Measurements from ENCODE around the gene SCAPER. TPM values are rescaled to one million over a fixed set of nuclear protein-coding genes. Genes with fewer than 3 reads are reported as not detected.

SCAPER gene
- total and polyA plus RNA-seq, 10 of the 15 experiments (the other 5 are each of a cell fraction or from before 2014, with no cell fraction given), result 1.0 to 7.7 (median 3.9) TPM

GRCh38 chr15:76942331-76942730 lies 37.2 kb upstream of the SCAPER start:
- in situ Hi-C loops (cut with MboI), result no loop called here
- Histone ChIP-seq H3K27ac (ENCODE audit: control insufficient read depth, insufficient read depth) (no peak overlapping the region), H4K20me1 (ENCODE audit: control insufficient read depth, insufficient read depth) (no peaks in the 10 kb centered on the region), H3K27me3 (replicated peaks in 1 of 2; ENCODE audit: control insufficient read depth in 2 of 2, insufficient read depth in 2 of 2, low read length in 1 of 2) (no peaks in the 10 kb centered on the region), H2AFZ (ENCODE audit: control insufficient read depth, low read depth, low read length) (no peak overlapping the region), H3K9me3 (replicated peaks; ENCODE audit: control insufficient read depth, insufficient read depth, low read length) (no peaks in the 10 kb centered on the region), H3K9ac (ENCODE audit: control insufficient read depth, insufficient read depth, low read length) (no peak overlapping the region), H3K4me3 (no peak overlapping the region), H3K4me1 (ENCODE audit: control insufficient read depth, insufficient read depth, low read length) (no peaks in the 10 kb centered on the region), H3K36me3 (ENCODE audit: control insufficient read depth in 2 of 2, insufficient read depth in 2 of 2, low read length in 1 of 2) (peaks cover 0 to 5% of the 10 kb centered on the region in 2 experiments; a peak in 1 of 4 replicates), H3K4me2 (ENCODE audit: control insufficient read depth, insufficient read depth) (no peak overlapping the region), H3K79me2 (ENCODE audit: control insufficient read depth, insufficient read depth, low read length) (no peaks in the 10 kb centered on the region)
- BruUV-seq (replicated peaks), result no TSS peak
- FAIRE-seq (no peak), DNase-seq (ENCODE audit: low read depth, low spot score) (no peak), ATAC-seq (no peak)
- 98% methylated on average over 2 of the region's 2 CpGs for WGBS (ENCODE audit: insufficient coverage, insufficient replicate concordance, low lambda C conversion rate, missing lambda C conversion rate)
- ChIA-PET SMC1A (ENCODE audit: uncharacterized antibody, unreplicated experiment) (interaction anchor here (1.0 to 2.3 kb wide), 9 partner anchors 13 to 601 kb away, joined by 3 to 10 read pairs (median 3); no protein-coding TSS in a partner anchor), POLR2A (no interaction called here), CTCF (interaction anchor here (1.0 to 2.2 kb wide), 12 partner anchors 12 to 601 kb away, joined by 3 to 16 read pairs (median 7); no protein-coding TSS in a partner anchor), RAD21 (ENCODE audit: unreplicated experiment) (interaction anchor here (1.2 to 2.2 kb wide), 6 partner anchors 11 to 601 kb away, joined by 3 to 10 read pairs (median 4); partner anchors contain the start of gene RCN2)
- intact Hi-C loops (cut with micrococcal nuclease; ENCODE audit: unreplicated experiment), result no loop called here
- TF ChIP-seq EGR1 (IDR thresholded peaks at IDR 0.05; ENCODE audit: borderline replicate concordance in 1 of 2, low read depth in 2 of 2, low read length in 2 of 2), result no peak
- TF ChIP-seq MTA2 (IDR thresholded peaks at IDR 0.05; ENCODE audit: low read depth), result no peak
- TF ChIP-seq, protein P1, sequence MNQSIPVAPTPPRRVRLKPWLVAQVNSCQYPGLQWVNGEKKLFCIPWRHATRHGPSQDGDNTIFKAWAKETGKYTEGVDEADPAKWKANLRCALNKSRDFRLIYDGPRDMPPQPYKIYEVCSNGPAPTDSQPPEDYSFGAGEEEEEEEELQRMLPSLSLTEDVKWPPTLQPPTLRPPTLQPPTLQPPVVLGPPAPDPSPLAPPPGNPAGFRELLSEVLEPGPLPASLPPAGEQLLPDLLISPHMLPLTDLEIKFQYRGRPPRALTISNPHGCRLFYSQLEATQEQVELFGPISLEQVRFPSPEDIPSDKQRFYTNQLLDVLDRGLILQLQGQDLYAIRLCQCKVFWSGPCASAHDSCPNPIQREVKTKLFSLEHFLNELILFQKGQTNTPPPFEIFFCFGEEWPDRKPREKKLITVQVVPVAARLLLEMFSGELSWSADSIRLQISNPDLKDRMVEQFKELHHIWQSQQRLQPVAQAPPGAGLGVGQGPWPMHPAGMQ (IDR thresholded peaks at IDR 0.05; ENCODE audit: borderline replicate concordance), result no peak
- no peak for TF ChIP-seq MXI1 (IDR thresholded peaks at IDR 0.05; ENCODE audit: low read depth, low read length)
- TF ChIP-seq YBX1 (IDR thresholded peaks at IDR 0.05), result no peak
- TF ChIP-seq CBX5 (IDR thresholded peaks at IDR 0.05; ENCODE audit: low read depth), result no peak
- no peak for TF ChIP-seq ZNF207 (IDR thresholded peaks at IDR 0.05; ENCODE audit: borderline replicate concordance)
- TF ChIP-seq TAF1 (IDR thresholded peaks at IDR 0.05; ENCODE audit: borderline replicate concordance, low read depth, low read length), result no peak
- no peak for TF ChIP-seq MLLT1 (IDR thresholded peaks at IDR 0.05)
- no peak for TF ChIP-seq SMAD1 (IDR thresholded peaks at IDR 0.05; ENCODE audit: low read depth, partially characterized antibody)
- TF ChIP-seq ZNF274 (IDR thresholded peaks at IDR 0.05; ENCODE audit: insufficient read depth, insufficient read length), result no peak
- TF ChIP-seq ZNF24 (IDR thresholded peaks at IDR 0.05), result no peak
- no peak for TF ChIP-seq RELB (IDR thresholded peaks at IDR 0.05; ENCODE audit: low read depth)
- no peak for TF ChIP-seq BHLHE40 (IDR thresholded peaks at IDR 0.05; ENCODE audit: borderline replicate concordance in 1 of 2, low read depth in 2 of 2, low read length in 1 of 2)
- no peak for TF ChIP-seq LARP7 (IDR thresholded peaks at IDR 0.05)

Measured in GM12878 (cell line).